A673 (cell line): ENCODE measurements around the gene GADD45GIP1.

Experiments
- EZH2 ChIP-seq: fragments of 200-600 bp; sonication (generic); IDR thresholded peaks from 2 replicates; pipeline ENCODE4 v1.6.1; 2017; ENCODE audit warnings: borderline replicate concordance, low read depth, mild to moderate bottlenecking, mixed read lengths, antibody characterized with exemption, low read length; ENCODE audit not compliant: poor library complexity, severe bottlenecking
- TF ChIP-seq, protein P1 (sequence below): fragments of 300-800, 200-600 bp; sonication (generic); conservative IDR thresholded peaks from 2 replicates; pipeline ENCODE4 v1.5.1; 2017; ENCODE audit warnings: low read depth, mild to moderate bottlenecking, antibody characterized with exemption, low read length, moderate library complexity, mixed read lengths

DNA sequence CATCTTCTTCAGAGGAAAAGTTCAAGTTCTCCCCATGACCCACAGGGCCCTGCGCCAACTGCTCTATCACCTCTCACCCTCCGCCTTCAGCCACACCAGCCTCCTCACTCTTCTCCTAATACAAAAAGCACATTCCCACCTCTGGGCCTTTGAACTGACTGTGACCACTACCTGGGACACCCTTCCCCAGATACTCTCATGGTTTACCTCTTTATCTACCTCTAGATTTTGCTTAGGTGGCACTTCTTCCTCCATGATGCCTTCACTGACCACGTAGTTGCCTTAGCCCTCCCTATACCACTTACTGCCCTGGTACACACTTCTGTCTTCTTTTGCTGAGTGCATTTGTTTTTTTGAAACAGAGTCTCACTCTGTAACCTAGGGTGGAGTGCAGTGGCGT is 34.1 kb downstream of the GADD45GIP1 start:
- TF ChIP-seq, protein P1, sequence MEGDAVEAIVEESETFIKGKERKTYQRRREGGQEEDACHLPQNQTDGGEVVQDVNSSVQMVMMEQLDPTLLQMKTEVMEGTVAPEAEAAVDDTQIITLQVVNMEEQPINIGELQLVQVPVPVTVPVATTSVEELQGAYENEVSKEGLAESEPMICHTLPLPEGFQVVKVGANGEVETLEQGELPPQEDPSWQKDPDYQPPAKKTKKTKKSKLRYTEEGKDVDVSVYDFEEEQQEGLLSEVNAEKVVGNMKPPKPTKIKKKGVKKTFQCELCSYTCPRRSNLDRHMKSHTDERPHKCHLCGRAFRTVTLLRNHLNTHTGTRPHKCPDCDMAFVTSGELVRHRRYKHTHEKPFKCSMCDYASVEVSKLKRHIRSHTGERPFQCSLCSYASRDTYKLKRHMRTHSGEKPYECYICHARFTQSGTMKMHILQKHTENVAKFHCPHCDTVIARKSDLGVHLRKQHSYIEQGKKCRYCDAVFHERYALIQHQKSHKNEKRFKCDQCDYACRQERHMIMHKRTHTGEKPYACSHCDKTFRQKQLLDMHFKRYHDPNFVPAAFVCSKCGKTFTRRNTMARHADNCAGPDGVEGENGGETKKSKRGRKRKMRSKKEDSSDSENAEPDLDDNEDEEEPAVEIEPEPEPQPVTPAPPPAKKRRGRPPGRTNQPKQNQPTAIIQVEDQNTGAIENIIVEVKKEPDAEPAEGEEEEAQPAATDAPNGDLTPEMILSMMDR: no peak
- TF ChIP-seq EZH2: no peak
